CD4-positive, alpha-beta T cell (primary cell): ENCODE data around the gene CD3D. TPM values are rescaled to one million over a fixed set of nuclear protein-coding genes. Genes with fewer than 3 reads are reported as not detected.

Experiments used
- ATAC-seq: fragments of 200-7000 bp; cut with Tn5 transposase; one replicate; pipeline ENCODE4 v1.10.0; 2022; ENCODE audit warnings: mild to moderate bottlenecking; ENCODE audit not compliant: poor library complexity
- CTCF ChIA-PET: fragments of 350-600 bp; sonication (Branson Sonifier 250); formaldehyde crosslinking; loops from one replicate; lab custom pipeline; 2021; ENCODE audit warnings: antibody characterized with exemption, inconsistent platforms; lab: Charles Lee
- POLR2A ChIA-PET: fragments of 350-600 bp; sonication (Branson Sonifier 250); formaldehyde crosslinking; loops from one replicate; lab custom pipeline; 2021; ENCODE audit warnings: antibody characterized with exemption, inconsistent platforms; lab: Charles Lee
- DNase-seq, 14 experiments: peaks; one replicate each; pipeline ENCODE4 v3.0.0-alpha.2; 2013 to 2020; ENCODE audit warnings: mixed read lengths in 2 of 14
- H3K27ac ChIP-seq, 2 donors: one replicate each; pipeline versions ENCODE4 v1.5.1 to v1.7.0; 2013; ENCODE audit warnings: low read length in 2 of 2, low read depth in 1 of 2, mild to moderate bottlenecking in 1 of 2
- H3K27me3 ChIP-seq, 2 experiments: 1 replicate in 1 of 2; 2 replicates in 1 of 2; pipeline versions ENCODE4 v1.6.1 to v1.7.0; 2013; ENCODE audit warnings: low read length in 2 of 2, control low read depth in 1 of 2, mild to moderate bottlenecking in 1 of 2, moderate library complexity in 1 of 2; ENCODE audit not compliant: insufficient read depth in 2 of 2, control insufficient read depth in 1 of 2
- H3K36me3 ChIP-seq: one replicate; pipeline ENCODE4 v1.6.1; 2013; ENCODE audit warnings: low read length, control low read depth; ENCODE audit not compliant: insufficient read depth
- H3K4me1 ChIP-seq: one replicate; pipeline ENCODE4 v1.6.1; 2013; ENCODE audit warnings: low read length, control low read depth; ENCODE audit not compliant: insufficient read depth
- H3K4me3 ChIP-seq: one replicate; pipeline ENCODE4 v1.5.1; 2013; ENCODE audit warnings: mild to moderate bottlenecking, low read length, moderate library complexity
- H3K9me3 ChIP-seq, 2 experiments: 1 replicate in 1 of 2; 2 replicates in 1 of 2; pipeline versions ENCODE4 v1.6.1 to v1.7.0; 2013; ENCODE audit warnings: low read length in 2 of 2, mild to moderate bottlenecking in 2 of 2, control low read depth in 1 of 2, moderate library complexity in 1 of 2; ENCODE audit not compliant: control insufficient read depth in 1 of 2, insufficient read depth in 1 of 2
- H3K27ac Mint-ChIP-seq: one replicate; pipeline ENCODE4 v1.8.0; 2020; ENCODE audit warnings: mixed read lengths
- H3K27me3 Mint-ChIP-seq: one replicate; pipeline ENCODE4 v1.8.0; 2021; ENCODE audit warnings: mixed read lengths
- H3K36me3 Mint-ChIP-seq: one replicate; pipeline ENCODE4 v1.8.0; 2021; ENCODE audit warnings: low read depth, mixed read lengths
- H3K4me1 Mint-ChIP-seq: one replicate; pipeline ENCODE4 v1.8.0; 2021; ENCODE audit warnings: low read depth, mixed read lengths
- H3K4me3 Mint-ChIP-seq: one replicate; pipeline ENCODE4 v1.8.0; 2020; ENCODE audit warnings: mild to moderate bottlenecking, mixed read lengths
- H3K9me3 Mint-ChIP-seq: one replicate; pipeline ENCODE4 v1.8.0; 2020; ENCODE audit warnings: mixed read lengths
- CTCF ChIP-seq: fragments of 200-600 bp; IDR thresholded peaks from one replicate; pipeline ENCODE4 v1.8.0; 2022; ENCODE audit warnings: antibody characterized with exemption, mild to moderate bottlenecking
- intact Hi-C, 2 experiments: fragments of 100-400 bp; cut with DNase I in 1 of 2; cut with micrococcal nuclease in 1 of 2; formaldehyde crosslinking; loops; one replicate each; pipeline versions ENCODE4 v1.15.1 to v1.9.0; 2023 to 2025; cut with DNase I, micrococcal nuclease
- total RNA-seq, 174 experiments: library from RNA in 2 of 174; stranded (reverse) in 2 of 174; gene quantifications; one replicate each; pipeline ENCODE4 v1.2.3 and lab custom pipeline; 2021 to 2026

The CD3D gene
- total RNA-seq, 2 experiments from 2014 or later, result 265 to 274 TPM

- Mint-ChIP-seq H3K27me3 (no peaks in the 10 kb centered on the region), H3K36me3 (peaks cover 53% of the 10 kb centered on the region), H3K9me3 (no peaks in the 10 kb centered on the region), H3K4me3 (peak within 1 kb of the TSS; percentile 96), H3K27ac (peak within 1 kb of the TSS; percentile 100), H3K4me1 (peaks cover 87% of the 10 kb centered on the region)
- H3K36me3 ChIP-seq, result peaks cover 30% of the 10 kb centered on the region
- H3K27me3 ChIP-seq, result no peaks in the 10 kb centered on the region
- DNase-seq (peak; percentile 51 to 84 (median 64)), ATAC-seq (peak; percentile 73)
- no peak for TF ChIP-seq CTCF
- H3K9me3 ChIP-seq, result no peaks in the 10 kb centered on the region
- intact Hi-C loops, result loop anchor here (1.0 to 10.0 kb wide), 5 partner anchors 40 to 135 kb away; partner anchors contain the start of genes CD3G (in 1 of the 2), KMT2A (in 1 of the 2) and MPZL3 (in 1 of the 2)
- peak within 1 kb of the TSS; percentile 81 to 88 for H3K27ac ChIP-seq
- POLR2A ChIA-PET, result interaction anchor here (0.5 to 4.5 kb wide), 30 partner anchors 8 to 1009 kb away, joined by 3 to 32 read pairs (median 4); partner anchors contain the start of genes ARCN1, JAML, KMT2A and MPZL2
- peak within 1 kb of the TSS; percentile 68 for H3K4me3 ChIP-seq
- CTCF ChIA-PET, result interaction anchor here (0.9 to 2.4 kb wide), 7 partner anchors 9 to 106 kb away, joined by 3 to 19 read pairs (median 5); partner anchors contain the start of gene CD3D
- H3K4me1 ChIP-seq, result peaks cover 64% of the 10 kb centered on the region
These were observed 37.8 kb downstream of the CD3D start, which contains the start of gene CD3E for GRCh38 chr11:118304568-118305248. Gene CD3E (plus strand): TSS chr11:118304730. CDS start chr11:118304953, 223 bp downstream.

- ChIA-PET POLR2A (interaction anchor here (0.5 to 4.5 kb wide), 25 partner anchors 8 to 1010 kb away, joined by 3 to 32 read pairs (median 4); partner anchors contain the start of genes ARCN1, JAML, KMT2A and MPZL2), CTCF (interaction anchor here (0.9 to 2.4 kb wide), 8 partner anchors 8 to 106 kb away, joined by 3 to 19 read pairs (median 4); partner anchors contain the start of genes CD3D and MPZL2)
- no peak for TF ChIP-seq CTCF
- Mint-ChIP-seq H3K27ac (peak overlapping the region; percentile 100), H3K36me3 (peaks cover 48% of the 10 kb centered on the region), H3K9me3 (no peaks in the 10 kb centered on the region), H3K4me3 (peak overlapping the region; percentile 96), H3K27me3 (no peaks in the 10 kb centered on the region), H3K4me1 (peaks cover 87% of the 10 kb centered on the region)
- Histone ChIP-seq H3K36me3 (peaks cover 27% of the 10 kb centered on the region), H3K4me3 (peak overlapping the region; percentile 68), H3K27ac (peak overlapping the region; percentile 81 to 88), H3K27me3 (no peaks in the 10 kb centered on the region), H3K9me3 (no peaks in the 10 kb centered on the region), H3K4me1 (peaks cover 60% of the 10 kb centered on the region)
- peak; percentile 45 for ATAC-seq
- intact Hi-C loops, result loop anchor here in 1 of 2 experiments (10.0 kb wide), 1 partner anchor 49 kb away; the partner anchor contains the start of gene MPZL3
- peak in 1 of 14 experiments; percentile 14 for DNase-seq
These were observed 38.3 kb downstream of the CD3D start for GRCh38 chr11:118304227-118304567.

GRCh38 chr11:118301600-118302195, 40.8 kb downstream of the CD3D start:
- Histone ChIP-seq H3K4me1 (peaks cover 43% of the 10 kb centered on the region), H3K36me3 (peaks cover 3% of the 10 kb centered on the region), H3K9me3 (no peaks in the 10 kb centered on the region), H3K27ac (no peak overlapping the region), H3K27me3 (no peaks in the 10 kb centered on the region), H3K4me3 (no peak overlapping the region)
- ChIA-PET CTCF (interaction anchor here (1.0 to 1.3 kb wide), 2 partner anchors 9 to 103 kb away, joined by 4 to 5 read pairs; no protein-coding TSS in a partner anchor), POLR2A (interaction anchor here (0.7 to 1.3 kb wide), 4 partner anchors 38 to 86 kb away, joined by 3 to 4 read pairs (median 3); partner anchors contain the start of genes JAML, MPZL2 and UBE4A)
- intact Hi-C loops, result loop anchor here in 1 of 2 experiments (10.0 kb wide), 1 partner anchor 47 kb away; the partner anchor contains the start of gene MPZL3
- DNase-seq (no peak), ATAC-seq (no peak)
- TF ChIP-seq CTCF, result no peak
- Mint-ChIP-seq H3K4me1 (peaks cover 70% of the 10 kb centered on the region), H3K27ac (peak overlapping the region; percentile 100), H3K27me3 (no peaks in the 10 kb centered on the region), H3K36me3 (peaks cover 23% of the 10 kb centered on the region), H3K4me3 (peak overlapping the region; percentile 61), H3K9me3 (no peaks in the 10 kb centered on the region)
